ENCODE data around the gene MRPS2.

Gene MRPS2

GRCh38 chr9:135482015-135482754 lies 18.3 kb upstream of the MRPS2 start:
- no peak for DNase-seq (ENCODE audit: insufficient read length)

GRCh38 chr9:135484460-135485277 lies 15.8 kb upstream of the MRPS2 start:
- DNase-seq (ENCODE audit: insufficient read length) (no peak), FAIRE-seq (no peak)
- TF ChIP-seq POLR2A (IDR thresholded peaks at IDR 0.05; ENCODE audit: low read depth, low read length) (no peak), POLR2AphosphoS5 (IDR thresholded peaks at IDR 0.05; ENCODE audit: low read depth, low read length) (no peak), TAF1 (IDR thresholded peaks at IDR 0.05; ENCODE audit: borderline replicate concordance, low read depth, low read length) (no peak)

More at GRCh38 chr9:135482015-135482754, 18.3 kb upstream of the MRPS2 start:
- TF ChIP-seq TAF1 (IDR thresholded peaks at IDR 0.05; ENCODE audit: borderline replicate concordance, low read depth, low read length): no peak
- TF ChIP-seq POLR2A (IDR thresholded peaks at IDR 0.05; ENCODE audit: low read depth, low read length): no peak
- TF ChIP-seq POLR2AphosphoS5 (IDR thresholded peaks at IDR 0.05; ENCODE audit: low read depth, low read length): no peak
- no peak for FAIRE-seq

GRCh38 chr9:135485385-135485784 lies 15.1 kb upstream of the MRPS2 start:
- no peak for FAIRE-seq
- no peak for DNase-seq (ENCODE audit: insufficient read length)
- TF ChIP-seq POLR2A (IDR thresholded peaks at IDR 0.05; ENCODE audit: low read depth, low read length): no peak
- no peak for TF ChIP-seq TAF1 (IDR thresholded peaks at IDR 0.05; ENCODE audit: borderline replicate concordance, low read depth, low read length)

GRCh38 chr9:135485832-135486231 lies 14.7 kb upstream of the MRPS2 start:
- DNase-seq (ENCODE audit: insufficient read length) (no peak), FAIRE-seq (no peak)
- TF ChIP-seq POLR2A (IDR thresholded peaks at IDR 0.05; ENCODE audit: low read depth, low read length) (no peak), POLR2AphosphoS5 (IDR thresholded peaks at IDR 0.05; ENCODE audit: low read depth, low read length) (no peak), TAF1 (IDR thresholded peaks at IDR 0.05; ENCODE audit: borderline replicate concordance, low read depth, low read length) (no peak)

- TF ChIP-seq POLR2A (IDR thresholded peaks at IDR 0.05; ENCODE audit: low read depth, low read length) (no peak), POLR2AphosphoS5 (IDR thresholded peaks at IDR 0.05; ENCODE audit: low read depth, low read length) (no peak)
- FAIRE-seq: no peak
- DNase-seq (ENCODE audit: insufficient read length): no peak
These were observed 14.0 kb upstream of the MRPS2 start for GRCh38 chr9:135486267-135487065.

DNA sequence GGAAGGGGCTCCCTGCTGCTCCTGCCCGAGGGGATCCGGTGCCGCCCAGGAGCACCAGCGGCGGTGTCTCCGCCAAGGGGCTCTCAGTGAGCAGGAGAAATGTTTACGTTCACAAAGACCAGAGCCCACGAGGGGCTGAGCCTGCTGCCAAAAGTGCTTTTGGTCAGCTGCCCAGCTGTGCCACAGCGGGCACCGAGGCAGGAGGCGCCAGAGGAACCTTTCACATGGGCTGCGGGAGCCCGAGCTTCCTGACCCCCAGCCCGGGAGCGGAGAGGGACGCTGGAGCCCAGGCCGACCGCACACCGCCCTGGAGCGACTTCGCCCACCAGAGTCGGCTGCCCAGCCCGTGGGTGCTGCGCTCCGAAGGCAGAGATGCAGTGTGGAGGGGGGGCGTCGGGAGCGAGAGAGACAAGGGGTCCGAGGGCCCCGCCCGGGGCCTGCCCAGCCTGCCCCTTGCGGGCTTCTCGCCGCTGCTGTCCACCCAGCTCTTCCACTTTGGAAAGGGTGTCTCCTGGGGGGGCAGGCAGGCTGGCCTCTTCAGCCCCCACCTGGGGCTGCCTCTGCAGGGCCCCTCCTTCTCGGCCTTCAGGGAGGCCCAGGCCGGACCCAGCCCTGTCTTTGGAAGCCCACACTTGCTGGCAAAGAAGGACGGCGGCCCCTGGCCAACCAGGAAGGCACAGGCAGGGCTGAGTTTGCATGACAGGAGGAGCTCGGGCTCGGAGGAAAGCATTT lies 13.0 kb upstream of the MRPS2 start:
- DNase-seq (ENCODE audit: insufficient read length) (no peak), FAIRE-seq (no peak)
- no peak for TF ChIP-seq POLR2AphosphoS5 (IDR thresholded peaks at IDR 0.05; ENCODE audit: low read depth, low read length)
- no peak for TF ChIP-seq TAF1 (IDR thresholded peaks at IDR 0.05; ENCODE audit: borderline replicate concordance, low read depth, low read length)
- TF ChIP-seq POLR2A (IDR thresholded peaks at IDR 0.05; ENCODE audit: low read depth, low read length): no peak

GRCh38 chr9:135488013-135488330 lies 12.5 kb upstream of the MRPS2 start:
- FAIRE-seq: no peak
- no peak for TF ChIP-seq TAF1 (IDR thresholded peaks at IDR 0.05; ENCODE audit: borderline replicate concordance, low read depth, low read length)
- TF ChIP-seq POLR2A (IDR thresholded peaks at IDR 0.05; ENCODE audit: low read depth, low read length): no peak
- TF ChIP-seq POLR2AphosphoS5 (IDR thresholded peaks at IDR 0.05; ENCODE audit: low read depth, low read length): no peak
- DNase-seq (ENCODE audit: insufficient read length): no peak

DNA sequence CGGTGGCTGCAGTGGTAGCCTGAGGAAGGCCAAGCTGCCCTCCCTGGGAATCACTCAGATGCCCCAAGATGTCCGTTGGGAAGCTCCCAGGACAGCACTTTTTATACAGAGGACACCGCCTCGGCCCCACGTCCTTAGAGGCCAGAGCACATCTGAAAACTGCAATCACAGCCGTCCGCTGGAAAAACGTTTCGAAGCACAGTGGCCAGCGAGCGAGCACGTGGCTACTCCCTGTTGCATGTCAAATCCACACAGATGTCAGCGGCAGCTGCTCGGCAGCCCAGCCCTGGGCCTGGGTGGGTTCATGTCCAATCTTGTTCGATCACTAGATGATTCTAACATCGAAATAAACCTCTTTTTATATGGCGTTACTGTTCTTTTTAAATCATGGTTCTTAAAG lies 12.0 kb upstream of the MRPS2 start:
- TF ChIP-seq TAF1 (IDR thresholded peaks at IDR 0.05; ENCODE audit: borderline replicate concordance, low read depth, low read length): no peak
- no peak for TF ChIP-seq POLR2A (IDR thresholded peaks at IDR 0.05; ENCODE audit: low read depth, low read length)
- TF ChIP-seq POLR2AphosphoS5 (IDR thresholded peaks at IDR 0.05; ENCODE audit: low read depth, low read length): no peak
- DNase-seq (ENCODE audit: insufficient read length) (no peak), FAIRE-seq (no peak)

- DNase-seq (ENCODE audit: insufficient read length): no peak
- TF ChIP-seq TAF1 (IDR thresholded peaks at IDR 0.05; ENCODE audit: borderline replicate concordance, low read depth, low read length) (no peak), POLR2AphosphoS5 (IDR thresholded peaks at IDR 0.05; ENCODE audit: low read depth, low read length) (no peak)
- FAIRE-seq: no peak
These were observed 11.1 kb upstream of the MRPS2 start for GRCh38 chr9:135489188-135489906.

DNA sequence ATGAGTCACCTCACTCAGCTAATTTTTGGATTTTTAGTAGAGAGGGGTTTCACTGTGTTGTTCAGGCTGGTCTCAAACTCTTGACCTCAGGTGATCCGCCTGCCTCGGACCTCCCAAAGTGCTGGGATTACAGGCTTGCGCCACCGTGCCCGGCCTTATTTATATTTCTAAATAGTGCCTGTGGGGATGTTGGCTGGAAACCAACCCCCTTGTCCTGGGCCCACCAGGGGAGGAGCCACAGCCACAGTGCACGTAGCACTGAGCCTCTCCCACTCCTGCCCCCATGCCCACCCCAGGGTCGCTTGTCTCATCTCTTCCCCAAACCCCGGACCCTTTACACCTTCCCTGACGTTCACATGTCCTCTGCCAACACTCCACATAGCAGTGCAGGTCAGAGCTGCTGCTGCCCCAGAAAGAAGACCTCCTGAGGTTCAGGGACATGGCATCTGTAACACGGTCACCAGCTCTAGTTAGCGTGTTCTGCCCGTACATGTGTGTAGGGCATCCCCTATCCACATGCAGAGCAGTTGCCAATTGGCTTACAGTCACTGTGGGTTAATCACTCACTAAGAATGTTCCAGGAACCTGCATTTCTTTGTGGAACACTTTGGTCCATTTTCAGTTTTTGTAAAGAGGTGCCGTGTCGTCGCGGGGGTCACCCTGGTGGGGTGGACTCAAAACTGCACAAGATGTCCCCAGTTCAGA lies 10.2 kb upstream of the MRPS2 start:
- no peak for FAIRE-seq
- DNase-seq (ENCODE audit: insufficient read length): no peak
- TF ChIP-seq POLR2AphosphoS5 (IDR thresholded peaks at IDR 0.05; ENCODE audit: low read depth, low read length): no peak
- TF ChIP-seq POLR2A (IDR thresholded peaks at IDR 0.05; ENCODE audit: low read depth, low read length): no peak
- TF ChIP-seq TAF1 (IDR thresholded peaks at IDR 0.05; ENCODE audit: borderline replicate concordance, low read depth, low read length): no peak
